HG02852 (cell line): ENCODE data around the gene NPC1L1.
"Not testable (repeated sequence)": the region's sequence is repeated elsewhere in the genome, so short reads cannot be mapped to it uniquely, and the experiment has no call there.

Experiments
- ATAC-seq: cut with Tn5 transposase; IDR thresholded peaks from one replicate; pipeline ENCODE4 v1.9.1; 2021; ENCODE audit warnings: mild to moderate bottlenecking, moderate library complexity; ENCODE audit not compliant: unreplicated experiment

NPC1L1 gene

DNA sequence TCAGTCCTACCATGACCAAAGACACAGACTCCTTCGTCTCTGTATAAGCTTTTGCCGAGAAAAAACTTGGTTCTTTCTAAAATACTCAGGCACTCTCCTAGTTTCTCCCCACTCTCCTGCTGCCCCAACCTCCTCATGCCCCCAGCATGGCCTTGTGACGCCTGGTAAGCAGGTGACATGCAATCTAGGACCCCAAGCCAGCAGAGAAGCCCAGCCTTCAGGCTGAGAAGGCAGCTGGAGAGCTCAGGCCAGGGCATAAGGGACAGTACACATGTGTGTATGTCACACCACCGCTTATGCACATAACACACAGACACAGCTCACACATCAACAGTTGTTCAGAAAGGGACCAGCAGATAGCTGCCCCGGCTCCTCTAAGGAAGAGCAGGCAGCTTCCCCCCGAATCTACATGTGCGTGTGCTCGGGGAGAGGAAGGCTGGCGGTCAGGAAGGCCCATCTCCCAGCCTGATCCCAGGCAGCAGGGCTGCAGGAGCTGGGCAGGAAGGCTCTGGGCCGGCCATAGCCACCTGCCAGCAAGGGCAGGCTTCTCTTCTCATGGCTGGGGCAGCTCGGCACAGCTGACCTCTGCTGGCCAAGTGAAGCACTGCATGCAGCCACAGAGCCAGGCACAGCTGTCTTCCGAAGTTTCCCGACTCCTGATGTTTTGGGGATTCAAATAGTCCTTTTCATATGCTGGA, 24.1 kb upstream of the NPC1L1 start:
- no peak for ATAC-seq

DNA sequence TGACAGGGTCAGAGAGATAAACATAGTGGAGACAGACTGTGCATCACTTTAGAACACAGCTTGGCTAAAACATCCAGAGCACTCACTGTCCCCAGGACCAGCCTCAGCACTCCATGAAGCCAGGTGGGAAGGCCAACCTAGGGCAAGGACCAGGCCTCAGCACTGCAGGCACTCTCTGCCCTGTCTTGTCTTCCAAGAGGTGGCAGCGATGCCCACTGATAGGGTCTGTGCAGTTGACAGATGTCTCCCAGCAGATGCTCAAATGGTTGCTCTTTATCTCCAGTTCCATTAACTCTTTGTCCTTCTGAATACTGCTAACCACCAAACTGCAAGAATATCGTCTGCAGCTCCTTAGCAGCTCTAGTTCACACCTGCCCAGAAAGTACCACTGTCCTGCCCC, 23.5 kb upstream of the NPC1L1 start:
- ATAC-seq: no peak

DNA sequence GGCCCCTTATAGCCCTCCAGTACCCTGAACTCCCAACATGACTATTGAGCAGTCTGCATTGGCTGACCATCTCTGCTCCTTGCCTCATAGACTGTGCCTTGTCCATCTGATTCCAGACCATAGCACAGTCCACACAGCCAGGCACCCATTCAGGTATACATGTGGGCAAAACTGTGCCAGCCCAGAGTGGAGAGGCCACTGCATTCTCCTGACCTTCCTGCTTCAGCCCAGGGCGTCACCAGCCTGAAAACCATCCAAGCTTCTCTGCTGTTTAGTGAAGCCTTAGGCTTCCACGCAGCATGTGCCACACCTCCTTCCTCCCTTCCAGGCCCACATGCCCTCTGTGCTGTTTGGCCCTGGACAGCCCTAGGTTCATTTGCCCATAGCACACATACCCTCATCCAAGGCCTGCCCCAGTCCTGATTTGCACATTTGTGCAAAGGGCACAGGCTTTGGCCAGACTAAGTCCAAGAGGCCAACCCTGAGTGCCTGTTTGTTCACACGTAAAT, 22.1 kb upstream of the NPC1L1 start:
- no peak for ATAC-seq

DNA sequence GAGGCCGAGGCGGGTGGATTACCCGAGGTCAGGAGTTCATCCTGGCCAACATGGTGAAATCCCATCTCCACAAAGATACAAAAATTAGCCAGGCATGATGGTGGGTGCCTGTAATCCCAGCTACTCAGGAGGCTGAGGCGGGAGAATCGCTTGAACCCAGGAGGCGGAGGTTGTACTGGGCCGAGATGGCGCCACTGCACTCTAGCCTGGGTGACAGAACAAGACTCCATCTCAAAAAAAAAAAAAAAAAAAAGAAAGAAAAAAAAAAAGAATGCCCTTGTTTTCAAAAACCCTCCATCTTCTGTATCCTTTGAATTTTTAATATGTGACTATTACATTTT, 21.5 kb upstream of the NPC1L1 start:
- not testable (repeated sequence) for ATAC-seq

DNA sequence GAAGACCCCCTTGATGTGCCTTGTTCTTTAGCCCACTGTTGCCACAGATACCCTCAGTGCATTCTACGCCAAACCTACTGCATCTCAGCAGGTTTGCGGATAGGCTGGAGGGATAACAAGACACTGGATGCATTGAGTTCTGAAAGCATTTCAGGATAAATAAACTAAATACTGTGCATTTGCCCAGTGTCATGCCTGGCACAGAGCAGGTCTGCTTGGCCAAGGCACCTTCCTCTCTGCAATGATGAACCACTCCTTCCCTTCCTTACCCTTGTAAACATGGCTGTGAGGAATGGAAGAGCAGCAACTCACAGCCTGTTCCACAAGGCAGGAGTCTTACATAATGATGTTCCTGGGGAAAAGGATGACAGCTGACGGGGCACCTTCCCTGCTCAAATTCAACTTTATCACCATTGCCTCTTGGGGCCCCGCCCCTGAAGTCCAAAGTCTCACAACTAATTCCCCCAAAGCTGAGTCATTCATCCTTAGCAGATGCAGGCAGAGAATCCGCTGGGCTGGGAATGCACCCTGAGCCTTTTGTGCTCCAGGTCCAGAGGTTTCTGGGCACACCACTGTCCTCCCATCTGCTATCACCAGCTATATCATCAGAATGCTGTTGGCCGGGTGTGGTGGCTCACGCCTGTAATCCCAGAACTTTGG, 21.0 kb upstream of the NPC1L1 start:
- ATAC-seq: no peak

DNA sequence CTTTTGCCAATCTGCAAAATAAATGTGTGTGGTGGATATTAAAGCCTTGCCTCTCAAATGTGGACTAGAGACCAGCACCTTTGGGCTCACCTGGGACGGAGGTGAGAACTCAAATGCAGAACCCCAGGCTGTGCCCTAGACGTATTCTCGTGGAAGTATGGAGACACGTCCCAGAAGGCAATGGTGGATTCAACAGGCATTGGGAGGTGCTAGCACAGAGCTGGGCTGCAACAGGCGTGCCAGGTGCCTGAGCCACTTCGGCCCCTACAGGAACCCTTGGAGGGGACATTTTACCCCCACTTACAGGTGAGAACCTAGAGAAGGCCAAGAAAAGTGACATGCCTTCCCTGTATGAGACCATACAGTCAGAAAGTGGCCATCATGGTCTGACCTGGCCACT, 20.4 kb upstream of the NPC1L1 start:
- ATAC-seq: no peak

DNA sequence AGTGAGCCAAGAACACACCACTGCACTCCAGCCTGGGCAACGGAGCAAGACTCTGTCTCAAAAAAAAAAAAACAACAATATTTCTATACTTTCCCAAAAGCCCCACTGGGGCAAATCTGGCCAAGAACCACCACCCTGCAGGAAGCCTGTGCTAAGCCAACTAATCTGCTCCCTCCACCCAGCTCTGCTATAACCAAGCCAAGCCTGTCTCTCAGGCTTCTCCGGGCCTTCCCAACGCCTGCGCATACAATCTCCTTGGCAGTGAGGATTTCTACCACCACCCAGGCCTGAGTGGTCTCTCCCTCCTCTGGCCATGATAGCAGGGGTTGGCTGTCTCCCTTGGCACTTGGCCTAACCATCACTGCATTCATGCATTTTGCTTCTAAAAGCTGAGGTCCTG, 18.4 kb upstream of the NPC1L1 start:
- no peak for ATAC-seq

DNA sequence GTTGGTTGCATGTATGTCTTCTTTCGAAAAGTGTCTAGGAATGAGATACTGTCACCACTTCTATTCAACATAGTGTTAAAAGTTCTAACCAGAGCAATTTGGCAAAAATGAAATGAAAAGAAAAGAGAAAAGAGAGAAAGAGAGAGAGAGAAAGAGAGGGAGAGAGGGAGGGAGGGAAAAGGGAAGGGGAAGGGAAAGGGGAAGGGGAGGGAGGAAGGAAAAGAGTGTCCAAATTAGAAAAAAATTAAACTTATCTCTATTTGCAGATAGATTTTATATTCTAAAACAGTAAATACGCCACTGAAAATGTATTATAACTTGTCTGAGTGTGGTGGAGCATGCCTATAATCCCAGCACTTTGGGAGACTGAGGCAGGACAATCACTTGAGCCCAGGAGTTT, 16.4 kb upstream of the NPC1L1 start:
- no peak for ATAC-seq

DNA sequence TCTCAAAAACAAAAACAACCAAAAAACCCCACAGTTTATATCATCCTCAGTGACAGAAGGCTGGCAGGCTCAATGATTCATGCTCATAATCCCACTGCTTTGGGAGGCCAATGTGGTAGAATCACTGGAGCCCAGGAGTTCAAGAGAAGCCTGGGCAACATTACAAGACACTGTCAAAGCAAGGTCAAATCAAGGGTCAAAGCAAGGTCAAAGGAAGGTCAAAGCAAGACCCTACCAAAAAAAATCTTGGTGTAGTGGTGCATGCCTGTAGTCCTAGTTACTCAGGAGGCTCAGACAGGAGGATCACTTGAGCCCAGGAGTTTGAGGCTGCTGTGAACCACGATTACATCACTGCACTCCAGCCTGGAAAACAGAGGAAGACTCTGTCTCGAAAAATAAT, 14.2 kb upstream of the NPC1L1 start:
- ATAC-seq: no peak

DNA sequence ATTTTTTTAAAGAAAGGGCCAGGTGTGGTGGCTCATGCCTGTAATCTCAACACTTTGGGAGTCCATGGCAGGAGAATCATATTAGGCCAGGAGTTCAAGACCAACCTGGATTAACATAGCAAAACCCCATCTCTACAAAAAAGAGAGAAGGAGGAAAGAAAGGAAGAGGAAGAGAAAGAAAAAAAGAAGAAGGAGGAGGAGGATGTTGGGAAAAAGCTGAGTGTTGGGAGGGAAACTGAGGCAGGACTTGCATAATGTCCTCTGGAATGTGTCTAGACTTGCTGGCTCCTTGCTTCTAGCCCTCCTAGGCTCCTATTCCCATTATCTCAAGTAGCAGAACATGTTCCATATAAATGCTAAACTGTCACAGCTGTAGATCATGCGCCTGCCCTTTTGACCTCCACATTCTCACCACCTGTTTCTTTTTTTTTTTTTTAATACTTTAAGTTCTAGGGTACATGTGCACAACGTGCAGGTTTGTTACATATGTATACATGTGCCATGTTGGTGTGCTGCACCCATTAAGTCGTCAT, 11.4 kb upstream of the NPC1L1 start:
- ATAC-seq: not testable (repeated sequence)

DNA sequence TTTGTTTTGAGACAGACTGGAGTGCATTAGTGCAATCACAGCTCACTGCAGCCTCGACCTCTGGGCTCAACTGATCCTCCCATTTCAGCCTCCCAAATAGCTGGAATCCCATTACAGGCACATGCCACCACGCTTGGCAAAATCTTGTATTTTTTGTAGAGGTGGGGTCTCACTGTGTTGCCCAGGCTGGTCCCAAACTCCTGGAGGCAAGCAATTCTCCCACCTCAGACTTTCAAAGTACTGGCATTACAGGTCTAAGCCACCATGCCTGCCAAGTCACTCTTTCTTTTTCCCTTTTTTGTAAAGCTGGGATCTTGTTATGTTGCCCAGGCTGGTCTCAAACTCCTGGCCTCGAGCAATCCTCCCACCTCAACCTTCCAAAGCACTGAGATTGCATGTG, 8.3 kb upstream of the NPC1L1 start:
- no peak for ATAC-seq

DNA sequence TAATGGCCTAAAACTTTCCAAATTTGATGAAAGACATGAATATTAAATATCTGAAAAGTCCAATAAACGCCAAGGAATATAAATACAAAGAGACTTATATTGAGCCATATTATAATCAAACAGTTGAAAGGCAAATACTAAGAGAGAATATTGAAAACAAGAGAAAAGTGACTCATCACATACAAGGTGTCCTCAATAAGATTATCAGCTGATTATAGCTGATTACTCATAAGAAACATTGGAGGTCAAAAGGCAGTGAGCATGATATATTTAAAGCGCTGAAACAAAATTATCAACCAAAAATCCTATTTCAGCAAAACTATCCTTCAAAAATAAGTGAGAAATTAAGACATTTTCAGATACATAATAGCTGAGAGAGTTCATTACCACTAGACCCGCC, 7.8 kb upstream of the NPC1L1 start:
- ATAC-seq: no peak

DNA sequence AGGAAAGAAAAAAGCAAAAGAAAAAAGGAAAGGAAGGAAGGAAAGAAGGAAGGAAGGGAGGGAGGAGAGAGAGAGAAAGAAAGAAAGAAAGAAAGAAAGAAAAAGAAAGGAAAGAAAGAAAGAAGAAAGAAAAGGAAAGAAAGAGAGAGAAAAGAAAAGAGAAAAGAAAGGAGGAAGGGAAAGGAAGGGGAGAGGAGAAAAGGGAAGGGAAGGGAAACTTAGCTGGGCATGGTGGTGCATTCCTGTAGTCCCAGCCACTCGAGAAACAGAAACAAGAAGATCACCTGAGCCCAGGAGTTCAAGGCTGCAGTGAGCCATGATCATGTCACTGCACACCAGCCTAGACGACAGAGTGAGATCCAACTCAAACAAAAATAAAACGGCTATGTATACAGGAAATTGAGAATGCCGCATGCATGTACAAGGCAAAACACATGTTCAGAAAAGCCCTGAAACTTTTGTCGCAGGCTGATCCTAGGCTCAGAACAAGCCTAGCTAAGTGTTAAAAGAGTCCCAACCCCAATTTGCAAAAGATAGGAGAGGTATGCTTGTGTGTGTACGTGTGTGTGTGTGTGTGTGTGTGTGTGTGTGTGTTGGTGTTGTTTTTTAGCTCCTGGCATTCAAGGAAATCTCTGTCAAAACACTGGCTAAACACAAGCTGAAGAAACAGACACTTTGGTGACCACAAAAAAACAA, 6.6 kb upstream of the NPC1L1 start:
- no peak for ATAC-seq

DNA sequence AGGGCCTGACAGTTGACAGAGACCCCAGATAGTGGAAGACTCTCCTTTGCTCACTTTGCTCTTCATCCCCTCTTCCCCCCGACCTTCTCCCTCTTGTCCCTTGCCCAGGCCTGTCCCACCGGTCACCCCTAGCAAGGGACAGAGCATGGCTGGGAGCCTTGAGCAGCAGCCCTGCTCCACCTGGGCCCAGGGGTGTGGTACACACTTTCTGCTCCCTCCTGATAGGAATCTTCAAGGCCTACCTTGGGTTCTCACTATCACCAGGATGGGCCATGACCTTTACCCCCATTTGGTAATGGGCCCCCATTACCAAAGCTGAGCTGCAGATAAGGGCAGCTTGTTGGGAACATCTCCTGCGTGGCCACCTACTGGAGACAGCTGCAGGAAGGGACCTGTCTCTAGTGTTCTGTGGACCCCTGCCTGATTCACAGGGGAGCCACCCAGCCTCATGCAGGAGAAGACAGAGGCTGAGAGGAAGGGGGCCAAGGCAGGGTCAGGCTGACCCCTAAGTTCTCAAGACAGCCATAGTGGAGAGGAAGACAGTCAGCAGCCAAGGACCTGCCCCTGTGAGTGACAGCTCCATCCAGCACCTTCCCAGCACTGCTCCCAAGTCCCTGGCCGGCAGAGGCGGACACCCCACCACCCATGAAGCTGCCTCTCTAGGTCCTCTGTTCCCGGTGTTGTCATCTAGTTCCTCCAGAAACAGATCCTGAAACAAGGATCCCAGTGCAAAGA, 913 bp upstream of the NPC1L1 start:
- no peak for ATAC-seq

DNA sequence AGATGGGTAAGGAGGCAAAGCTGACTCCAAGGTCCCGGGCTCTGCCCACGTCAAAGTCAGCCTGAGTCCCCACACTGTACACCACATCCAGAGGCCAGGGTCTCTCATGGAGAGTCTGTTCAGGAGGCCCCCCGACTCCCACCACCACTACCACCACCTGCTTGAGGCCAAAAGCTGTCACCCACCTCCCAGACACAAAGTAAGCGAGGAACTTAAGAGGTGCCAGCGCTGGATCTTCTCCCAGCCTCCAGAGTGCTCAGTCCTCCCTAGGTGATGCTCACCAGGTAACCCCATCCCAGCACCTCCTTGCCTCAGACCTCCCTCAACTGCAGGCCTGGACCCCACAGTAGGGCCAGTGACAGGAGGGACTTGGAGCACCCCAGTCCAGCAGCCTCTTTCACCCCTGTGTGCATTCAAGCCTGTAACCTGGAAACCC, 520 bp downstream of the NPC1L1 start:
- ATAC-seq: no peak

DNA sequence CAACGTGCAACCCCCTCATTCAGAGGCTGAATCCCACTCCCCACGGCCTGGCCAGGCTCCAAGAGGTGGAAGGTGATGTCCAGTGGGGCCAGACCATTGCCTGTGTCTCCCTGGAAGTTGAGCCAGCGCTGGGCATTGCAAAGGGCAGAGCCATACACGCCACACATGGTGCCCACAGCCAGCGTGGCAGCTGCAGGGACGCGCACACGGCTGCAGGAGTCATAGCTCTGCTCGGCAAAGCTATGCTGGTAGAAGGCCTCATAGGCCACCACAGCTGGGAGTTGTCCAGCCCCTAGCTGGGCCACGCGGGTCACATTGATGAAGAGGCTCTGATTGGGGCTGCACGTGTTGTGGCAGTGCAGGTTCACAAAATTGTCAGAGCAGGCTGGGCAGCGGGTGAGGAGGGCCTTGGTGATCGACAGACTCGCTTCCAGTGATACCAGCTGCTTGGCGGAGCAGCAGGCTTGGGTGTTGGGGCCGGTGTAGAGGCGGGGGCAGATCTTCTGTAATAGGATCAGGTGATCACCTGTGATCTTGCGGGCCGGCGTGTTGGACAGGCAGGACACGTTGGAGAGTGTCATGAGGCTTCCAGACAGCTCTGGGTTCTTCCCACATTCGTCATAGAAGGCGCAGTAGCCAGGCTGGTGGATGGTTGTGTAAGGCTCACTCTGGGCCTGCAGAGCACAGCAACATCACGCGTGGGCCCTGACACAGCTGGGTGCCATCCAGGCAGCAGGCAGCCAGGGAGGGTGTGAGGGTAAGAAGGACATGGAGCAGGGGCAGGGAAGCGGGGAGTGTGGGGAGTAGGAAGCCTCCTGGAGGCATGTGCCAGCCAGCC, 1.2 kb downstream of the NPC1L1 start:
- ATAC-seq: no peak

DNA sequence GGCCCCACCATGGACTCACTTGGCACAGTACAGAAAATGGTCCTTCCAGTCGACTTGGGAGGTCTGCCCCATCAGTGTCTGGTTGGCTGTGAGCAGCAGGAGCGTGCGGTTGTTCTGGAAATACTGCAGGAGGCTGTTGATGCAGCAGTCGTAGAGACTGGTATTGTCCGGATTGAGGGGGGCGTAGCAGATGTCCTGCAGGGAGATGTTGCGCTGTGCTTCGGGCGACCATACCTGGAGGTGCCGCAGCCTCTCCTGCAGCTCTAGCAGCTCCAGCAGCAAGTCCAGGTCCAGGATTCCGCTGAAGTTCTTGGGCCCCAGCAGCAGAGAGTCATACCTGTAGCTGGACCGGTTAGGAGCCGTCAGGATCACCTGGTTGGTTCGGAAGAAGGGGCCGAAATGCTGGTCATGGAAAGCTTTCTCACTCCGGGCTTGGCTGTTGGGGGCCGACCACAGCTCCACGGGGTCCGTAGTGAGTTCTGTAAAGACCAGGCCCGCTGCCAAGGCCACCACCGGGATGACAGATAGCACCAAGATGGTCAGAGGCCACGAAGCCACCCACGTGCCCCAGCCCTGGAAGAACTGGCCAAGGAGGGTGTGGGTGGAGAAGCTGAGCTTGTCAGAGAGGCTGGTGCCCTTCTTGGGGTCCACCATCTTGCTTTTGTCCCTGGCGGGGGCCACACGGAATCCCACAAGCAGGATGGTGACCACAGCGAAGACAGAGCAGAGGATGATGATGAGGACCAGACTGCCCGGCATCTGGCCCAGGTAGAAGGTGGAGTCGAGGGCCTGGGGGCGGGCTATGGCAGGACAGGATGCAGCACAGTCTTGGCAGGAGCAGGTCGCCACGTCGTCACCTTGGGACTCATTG, 2.1 kb downstream of the NPC1L1 start:
- no peak for ATAC-seq

DNA sequence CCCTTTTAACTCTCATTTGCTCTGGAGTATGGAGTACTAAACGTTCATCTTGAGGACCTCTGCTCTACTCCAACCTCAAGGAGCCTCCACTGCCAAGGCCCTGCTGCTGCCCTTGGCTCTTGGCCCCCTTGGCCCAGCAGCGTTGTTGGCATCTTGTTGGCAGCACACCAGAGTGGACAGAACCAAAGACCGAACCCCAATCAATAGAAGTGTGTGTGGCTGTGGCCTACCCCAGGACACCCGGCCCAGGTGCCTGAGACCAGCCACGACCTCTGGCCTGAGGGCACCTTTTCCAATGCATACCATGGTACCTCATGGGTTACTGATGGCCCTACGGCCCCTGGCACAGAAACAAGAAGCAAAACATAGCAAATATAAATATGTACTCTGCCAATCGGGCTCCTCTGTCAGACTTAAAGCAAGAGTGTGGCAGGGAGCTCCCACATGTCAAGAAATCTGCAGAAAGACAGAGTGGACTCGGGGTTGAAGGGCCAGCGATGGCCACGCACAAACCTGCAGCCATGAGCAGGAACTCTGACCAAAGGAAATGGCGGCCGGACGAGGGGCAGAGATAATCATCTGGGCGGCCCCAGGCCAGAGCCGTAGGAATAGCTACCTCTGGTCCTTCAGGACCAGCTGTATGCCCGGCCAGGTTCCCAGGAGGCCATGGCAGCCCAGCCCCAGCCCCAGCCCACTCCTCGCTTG, 2.9 kb downstream of the NPC1L1 start:
- ATAC-seq: no peak

DNA sequence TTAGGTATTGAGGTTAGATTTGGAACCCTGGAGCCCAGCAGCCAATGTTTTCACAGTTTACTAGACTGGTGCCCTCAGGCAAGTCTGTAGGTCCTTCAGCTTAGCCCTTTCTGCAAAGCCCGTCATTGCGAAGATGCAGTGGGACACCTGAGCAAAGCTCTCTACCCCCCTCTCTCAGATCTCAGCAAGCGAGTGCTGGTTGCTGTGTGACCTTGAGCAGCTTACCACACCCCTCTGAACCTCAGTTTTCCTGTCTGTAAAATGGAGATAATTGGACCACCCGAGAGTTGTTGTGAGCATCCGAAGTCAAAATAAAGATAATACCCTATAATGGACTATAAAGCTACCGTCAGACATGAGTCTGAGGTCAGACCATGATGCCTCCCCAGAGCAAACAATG, 3.7 kb downstream of the NPC1L1 start:
- ATAC-seq: no peak
